D721Med (cell line): ENCODE data around the gene PDZRN3.

ENCODE experiments used
- DNase-seq: peaks from one replicate; pipeline ENCODE4 v3.0.0; 2011; ENCODE audit warnings: low spot score; ENCODE audit not compliant: insufficient read length
- FAIRE-seq: peaks from 2 replicates; lab custom pipeline; 2011; peaks lifted over from hg19 to GRCh38; lab: Jason Lieb, UNC
- CTCF ChIP-seq: IDR thresholded peaks from 2 replicates; pipeline ENCODE4 v1.5.1; 2012; ENCODE audit warnings: mild to moderate bottlenecking, control low read depth; ENCODE audit not compliant: insufficient read depth; ENCODE audit errors: missing control alignments

The PDZRN3 gene

GRCh38 chr3:73499787-73500186 is 125.0 kb downstream of the PDZRN3 start:
- no peak for DNase-seq
- no peak for FAIRE-seq
- no peak for TF ChIP-seq CTCF

DNA sequence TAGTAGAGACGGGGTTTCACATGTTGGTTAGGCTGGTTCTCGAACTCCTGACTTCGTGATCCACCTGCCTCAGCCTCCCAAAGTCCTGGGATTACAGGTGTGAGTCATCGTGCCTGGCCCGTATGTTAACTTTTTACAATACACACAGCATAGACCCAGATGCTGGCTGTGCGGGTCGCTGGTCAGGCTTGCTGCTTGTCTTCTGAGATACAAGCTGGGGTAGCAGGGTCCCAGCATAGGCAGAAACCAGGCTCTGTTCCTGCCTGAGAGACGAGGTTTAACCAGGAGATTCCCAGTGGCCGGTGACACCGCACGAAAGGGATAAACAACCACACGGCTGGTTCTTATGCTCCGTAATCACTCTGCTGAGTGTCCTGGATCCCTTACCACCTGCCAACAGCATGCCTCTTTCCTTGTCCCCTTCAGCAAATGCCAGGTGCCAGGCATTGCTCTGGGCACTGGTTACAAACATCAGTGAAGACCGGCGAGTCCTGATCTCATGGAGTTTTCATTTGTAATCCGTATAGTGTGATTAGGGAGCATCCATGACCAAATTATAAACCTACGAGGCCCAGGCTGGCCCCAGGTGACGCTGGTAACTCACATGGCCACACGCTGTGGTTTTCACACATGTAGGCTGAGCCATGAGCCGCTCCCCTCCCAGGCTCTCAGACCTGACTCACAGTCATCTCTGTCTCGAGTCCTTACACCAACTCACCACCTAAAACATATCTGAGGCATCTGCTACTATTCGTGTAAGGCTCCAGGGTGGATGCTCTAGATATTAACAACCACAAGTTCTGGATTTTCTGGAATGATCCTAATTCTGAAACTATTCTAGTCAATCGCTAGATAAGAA is 125.7 kb downstream of the PDZRN3 start:
- TF ChIP-seq CTCF: no peak
- FAIRE-seq: no peak
- DNase-seq: no peak

DNA sequence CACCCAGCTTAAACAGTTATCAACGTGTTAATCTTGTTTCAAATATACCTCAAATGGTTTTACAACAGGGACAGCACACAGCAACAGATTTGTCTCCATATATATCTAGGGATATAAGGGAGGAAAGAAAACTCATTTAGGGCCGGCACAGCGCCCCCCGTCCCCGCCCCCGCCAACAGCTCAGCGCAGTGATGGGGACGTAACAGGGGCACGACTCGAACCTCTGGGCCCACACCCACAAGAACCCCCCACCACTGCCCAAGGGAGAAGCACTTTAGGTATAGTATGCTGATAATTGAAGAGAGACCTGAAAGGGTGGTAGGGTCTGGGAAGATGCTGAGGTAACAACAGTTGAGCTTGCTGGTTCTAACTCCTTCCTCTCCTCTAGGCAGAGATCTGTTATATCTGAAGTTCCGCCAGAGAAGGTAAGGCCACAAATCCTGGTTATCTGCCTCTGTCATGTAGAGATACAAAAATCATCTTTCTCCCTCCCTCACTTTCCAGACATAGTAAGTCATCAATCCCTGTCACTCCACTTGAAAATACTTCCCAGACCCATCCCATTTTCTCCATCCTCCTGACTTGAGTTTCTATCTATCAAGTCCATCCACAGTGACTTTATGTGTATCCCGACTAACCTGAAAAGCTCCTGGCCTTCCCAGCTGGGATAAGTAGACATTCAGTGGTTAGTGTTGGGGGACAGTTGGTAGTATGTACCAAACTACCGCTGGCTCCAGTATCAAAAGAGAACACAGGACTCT is 126.9 kb downstream of the PDZRN3 start:
- no peak for FAIRE-seq
- no peak for DNase-seq
- no peak for TF ChIP-seq CTCF

GRCh38 chr3:73493543-73494308 is 131.0 kb downstream of the PDZRN3 start:
- FAIRE-seq: no peak
- no peak for DNase-seq
- TF ChIP-seq CTCF: no peak

DNA sequence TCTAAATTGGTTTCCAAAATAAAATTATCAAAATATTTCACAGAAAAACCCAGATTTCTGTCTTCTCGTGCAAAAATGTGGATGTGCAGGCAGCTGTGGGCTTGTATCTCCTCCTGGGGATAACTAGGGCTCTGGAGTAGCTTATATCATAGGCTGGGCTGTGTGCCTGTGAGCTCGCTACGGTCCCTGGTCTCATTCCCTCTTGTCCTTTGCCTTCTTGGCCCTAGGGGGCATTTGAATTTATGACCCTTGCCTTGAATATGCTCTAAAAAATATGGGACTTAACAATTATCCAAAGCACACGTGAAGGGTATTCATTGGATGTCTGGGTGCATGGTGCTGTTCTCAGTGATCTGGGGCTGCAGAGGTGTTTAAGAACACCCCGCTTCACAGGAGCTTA is 132.6 kb downstream of the PDZRN3 start:
- DNase-seq (no peak), FAIRE-seq (no peak)
- no peak for TF ChIP-seq CTCF

- no peak for TF ChIP-seq CTCF
- no peak for FAIRE-seq
- DNase-seq: no peak
These were observed 133.5 kb downstream of the PDZRN3 start for GRCh38 chr3:73491287-73491662.
